A673 (cell line): ENCODE measurements around the gene ARHGAP24. TPM values are rescaled to one million over a fixed set of nuclear protein-coding genes. Genes with fewer than 3 reads are reported as not detected.
A peak's percentile ranks its signal among the peaks of the same experiment; 100 is the strongest.

Source experiments
- BruUV-seq: library from RNA; stranded (reverse); fragments of 400-500 nt; replicated peaks from 2 replicates; lab custom pipeline; 2021; lab: Mats Ljungman, UMichigan
- CTCF ChIA-PET: fragments of 300-600 bp; sonication (Branson Sonifier 250); formaldehyde crosslinking; loops from one replicate; lab custom pipeline; 2022; ENCODE audit warnings: antibody characterized with exemption; lab: Charles Lee
- POLR2A ChIA-PET: fragments of 300-600 bp; sonication (Branson Sonifier 250); formaldehyde crosslinking; loops from one replicate; lab custom pipeline; 2022; ENCODE audit warnings: antibody characterized with exemption; ENCODE audit not compliant: low non-redundant PET; lab: Charles Lee
- DNase-seq: peaks from one replicate; pipeline ENCODE4 v3.0.0-alpha.2; 2015; ENCODE audit warnings: low spot score
- H3K27ac ChIP-seq: fragments of 200-600 bp; sonication (generic); 2 replicates; pipeline ENCODE4 v1.5.1; 2016; ENCODE audit warnings: mixed run types, low read depth, mild to moderate bottlenecking, mixed read lengths, antibody characterized with exemption, low read length; ENCODE audit not compliant: poor library complexity, severe bottlenecking
- H3K27me3 ChIP-seq: fragments of 200-600 bp; sonication (generic); replicated peaks from 2 replicates; pipeline ENCODE4 v1.6.1; 2017; ENCODE audit warnings: mixed run types, low read depth, mild to moderate bottlenecking, mixed read lengths, antibody characterized with exemption, low read length; ENCODE audit not compliant: insufficient read depth, poor library complexity
- H3K36me3 ChIP-seq: fragments of 200-600 bp; sonication (generic); 2 replicates; pipeline ENCODE4 v1.6.1; 2016; ENCODE audit warnings: mixed run types, mild to moderate bottlenecking, mixed read lengths, antibody characterized with exemption, low read length; ENCODE audit not compliant: insufficient read depth, poor library complexity, severe bottlenecking
- H3K4me1 ChIP-seq: fragments of 200-600 bp; sonication (generic); 2 replicates; pipeline ENCODE4 v1.6.1; 2017; ENCODE audit warnings: mixed run types, mild to moderate bottlenecking, mixed read lengths, antibody characterized with exemption, low read length; ENCODE audit not compliant: insufficient read depth, poor library complexity, severe bottlenecking
- H3K4me3 ChIP-seq: fragments of 200-600 bp; sonication (generic); 2 replicates; pipeline ENCODE4 v1.5.1; 2016; ENCODE audit warnings: low read depth, mixed run types, mild to moderate bottlenecking, mixed read lengths, low read length; ENCODE audit not compliant: poor library complexity, severe bottlenecking
- H3K9me3 ChIP-seq: fragments of 200-600 bp; sonication (generic); 2 replicates; pipeline ENCODE4 v1.6.1; 2016; ENCODE audit warnings: mixed run types, low read depth, mild to moderate bottlenecking, mixed read lengths, antibody characterized with exemption, low read length; ENCODE audit not compliant: poor library complexity, severe bottlenecking
- CTCF ChIP-seq: fragments of 300-800, 200-600 bp; sonication (generic); conservative IDR thresholded peaks from 2 replicates; pipeline ENCODE4 v1.5.1; 2017; ENCODE audit warnings: low read depth, mild to moderate bottlenecking, antibody characterized with exemption, low read length, moderate library complexity, mixed read lengths
- EZH2 ChIP-seq: fragments of 200-600 bp; sonication (generic); IDR thresholded peaks from 2 replicates; pipeline ENCODE4 v1.6.1; 2017; ENCODE audit warnings: borderline replicate concordance, low read depth, mild to moderate bottlenecking, mixed read lengths, antibody characterized with exemption, low read length; ENCODE audit not compliant: poor library complexity, severe bottlenecking
- intact Hi-C: fragments of 100-400 bp; cut with micrococcal nuclease; formaldehyde crosslinking; loops from one replicate; pipeline ENCODE4 v1.10.0; 2022; ENCODE audit not compliant: unreplicated experiment
- total RNA-seq: library from RNA; stranded (reverse); gene quantifications from 2 replicates; pipeline ENCODE4 v1.2.3, GENCODE V29; 2021

The ARHGAP24 gene
- total RNA-seq, 1 experiment from 2014 or later: 5.8 TPM

- Histone ChIP-seq H3K36me3 (no peaks in the 10 kb centered on the region), H3K27ac (no peak overlapping the region), H3K4me1 (peaks cover 27% of the 10 kb centered on the region), H3K4me3 (no peak overlapping the region), H3K9me3 (no peaks in the 10 kb centered on the region), H3K27me3 (no peaks in the 10 kb centered on the region)
- DNase-seq: peak; percentile 49
- intact Hi-C loops: loop anchor here (5.0 to 10.0 kb wide), 4 partner anchors 250 to 598 kb away; no protein-coding TSS in a partner anchor
- TF ChIP-seq EZH2 (no peak), CTCF (no peak)
- CTCF ChIA-PET: no interaction called here
- BruUV-seq: no TSS peak
- POLR2A ChIA-PET: no interaction called here
Observed at GRCh38 chr4:85744950-85745349, 270.0 kb downstream of the ARHGAP24 start.

- peaks cover 27% of the 10 kb centered on the region for H3K4me1 ChIP-seq
- BruUV-seq: no TSS peak
- no peak for DNase-seq
- TF ChIP-seq CTCF: no peak
- no peak for TF ChIP-seq EZH2
- no peaks in the 10 kb centered on the region for H3K36me3 ChIP-seq
- H3K9me3 ChIP-seq: no peaks in the 10 kb centered on the region
- no peak overlapping the region for H3K4me3 ChIP-seq
- no peaks in the 10 kb centered on the region for H3K27me3 ChIP-seq
- POLR2A ChIA-PET: no interaction called here
- CTCF ChIA-PET: no interaction called here
- intact Hi-C loops: loop anchor here (5.0 to 10.0 kb wide), 4 partner anchors 251 to 599 kb away; no protein-coding TSS in a partner anchor
- H3K27ac ChIP-seq: no peak overlapping the region
Observed at GRCh38 chr4:85745939-85746338, 271.0 kb downstream of the ARHGAP24 start.

GRCh38 chr4:85747882-85748491, 273.0 kb downstream of the ARHGAP24 start:
- ChIA-PET POLR2A (no interaction called here), CTCF (interaction anchor here (0.6 to 1.7 kb wide), 4 partner anchors 8 to 663 kb away, joined by 3 to 4 read pairs (median 3); partner anchors contain the start of gene ARHGAP24)
- H3K4me3 ChIP-seq: no peak overlapping the region
- H3K27ac ChIP-seq: no peak overlapping the region
- H3K4me1 ChIP-seq: peaks cover 15% of the 10 kb centered on the region
- intact Hi-C loops: loop anchor here (5.0 to 10.0 kb wide), 4 partner anchors 253 to 601 kb away; no protein-coding TSS in a partner anchor
- peak; percentile 70 for DNase-seq
- TF ChIP-seq EZH2 (no peak), CTCF (peak; percentile 70)
- H3K27me3 ChIP-seq: no peaks in the 10 kb centered on the region
- no peaks in the 10 kb centered on the region for H3K36me3 ChIP-seq
- H3K9me3 ChIP-seq: no peaks in the 10 kb centered on the region
- BruUV-seq: no TSS peak
